Heart right ventricle (tissue), 16 donors: ENCODE results near the gene ATP6V1C2. TPM values are rescaled to one million over a fixed set of nuclear protein-coding genes. Genes with fewer than 3 reads are reported as not detected.
A peak's percentile ranks its signal among the peaks of the same experiment; 100 is the strongest.

Experiments
- ATAC-seq, 8 donors: fragments of 200-7000 bp; cut with Tn5 transposase; one replicate each; pipeline ENCODE4 v1.9.1; 2020; ENCODE audit warnings: mild to moderate bottlenecking in 8 of 8, moderate library complexity in 8 of 8, moderate number of reproducible peaks in 1 of 8
- DNase-seq, 2 donors: peaks; one replicate each; pipeline ENCODE4 v3.0.0-alpha.2; 2020
- H3K27ac ChIP-seq, 10 donors: fragments of 200-600 bp; sonication (generic) in 2 of 10; one replicate each; pipeline versions ENCODE4 v1.5.0 to v1.8.0; 2020 to 2022; ENCODE audit warnings: mild to moderate bottlenecking in 3 of 10
- H3K27me3 ChIP-seq, 7 donors: fragments of 200-600 bp; one replicate each; pipeline ENCODE4 v1.8.0; 2021 to 2022; ENCODE audit warnings: mild to moderate bottlenecking in 2 of 7
- H3K36me3 ChIP-seq, 9 donors: fragments of 200-600 bp; sonication (generic) in 1 of 9; one replicate each; pipeline versions ENCODE4 v1.5.0 to v1.8.0; 2020 to 2022; ENCODE audit warnings: mild to moderate bottlenecking in 2 of 9
- H3K4me1 ChIP-seq, 9 donors: fragments of 200-600 bp; sonication (generic) in 1 of 9; one replicate each; pipeline versions ENCODE4 v1.5.0 to v1.8.0; 2020 to 2022; ENCODE audit warnings: mild to moderate bottlenecking in 4 of 9
- H3K4me3 ChIP-seq, 10 donors: fragments of 200-600 bp; sonication (generic) in 2 of 10; one replicate each; pipeline versions ENCODE4 v1.5.0 to v1.8.0; 2020 to 2022; ENCODE audit warnings: mild to moderate bottlenecking in 7 of 10, moderate library complexity in 2 of 10
- H3K9me3 ChIP-seq, 11 donors: fragments of 200-600 bp in 10 of 11; sonication (generic) in 2 of 11; one replicate each; pipeline versions ENCODE4 v1.5.0 to v1.8.0; 2013 to 2022; ENCODE audit warnings: mild to moderate bottlenecking in 2 of 11, control low read depth in 1 of 11, moderate library complexity in 1 of 11
- CTCF ChIP-seq, 9 donors: fragments of 200-600 bp; sonication (generic) in 2 of 9; IDR thresholded peaks; one replicate each; pipeline versions ENCODE4 v1.5.0 to v1.8.0; 2021 to 2022; ENCODE audit warnings: antibody characterized with exemption in 9 of 9, mild to moderate bottlenecking in 5 of 9, moderate library complexity in 1 of 9
- WGBS, 2 donors: extraction: QIAGEN DNeasy Blood & Tissue Kit; methylation state at CpG; one replicate each; pipeline ENCODE4 v1.1.7; 2013; ENCODE audit warnings: inconsistent platforms in 1 of 2; 5-methylcytosine and 5-hydroxymethylcytosine counted together
- intact Hi-C, 10 donors: fragments of 100-400 bp; cut with DNase I; formaldehyde crosslinking; loops; one replicate each; pipeline versions ENCODE4 v1.11.1 to v1.14.2; 2022
- polyA plus RNA-seq, 2 donors: library from polyadenylated mRNA; stranded (reverse); fragments of 200-250 nt; gene quantifications; one replicate each; pipeline ENCODE4 v1.2.3, GENCODE V29; 2013
- total RNA-seq, 10 donors: library from RNA; stranded (reverse); fragmentation: NEBNext Ultra II Directional in 3 of 10; extraction: Animal tissue kit (Norgen Biotek cat#: 25700) in 3 of 10; gene quantifications; one replicate each; pipeline versions ENCODE4 v1.2.1 to v1.2.4, GENCODE V29; 2021 to 2023
- donor health status: Arrhythmogenic right ventricular cardiomyopathy.
- donor health status: ischemic (EF 13 %, LVEDD 7.1; RV severe dilation, severe dysfunction).
- donor health status: healthy with polysubstance abuse.
- donor health status: DM: no; HTN: yes; CAD: no.
- donor health status: DM: no; HTN: no; CAD: no.
- donor health status: ischemic (EF 25% LVEDD 6.9; RV normal size, moderate dysfunction).
- donor health status: ischemic (EF 25% LVEDD 5.7; RV mildly dilated, moderate dysfunction).
- donor health status: healthy.
- donor health status: DM: yes; HTN: yes; CAD: no.
- donor health status: Ischemic cardiomyopathy.
- donor health status: ischemic (EF 35%, LVEDD 5.7; RV mildly dilated, moderate dysfunction).
- donor health status: nonischemic (EF 11% LVEDD 7.7; RV severe dilation, severe dysfunction).
- donor health status: DM: yes; HTN: yes; CAD: no.
- donor health status: PGD.
- donor health status: ischemic (EF 29% LVEDD 5.4; RV normal size, mild dysfunction).
- donor health status: nonischemic (EF 23%, LVEDD 6.1; RV moderate dilation, normal function).

ATP6V1C2 gene
- total and polyA plus RNA-seq, 12 donors, result 0.09 to 3.4 (median 0.72) TPM

GRCh38 chr2:10830203-10830602 is 108.8 kb downstream of the ATP6V1C2 start:
- H3K27me3 ChIP-seq, result peaks cover 0 to 64% (median 48%) of the 10 kb centered on the region in 7 donors
- no peaks in the 10 kb centered on the region for H3K36me3 ChIP-seq
- DNase-seq, result no peak
- ATAC-seq, result no peak
- 77 to 78% methylated on average over 8 of the region's 8 CpGs for WGBS, 2 donors
- H3K27ac ChIP-seq, result no peak overlapping the region
- no peak for TF ChIP-seq CTCF (IDR thresholded peaks at IDR 0.05)
- H3K9me3 ChIP-seq, result peaks cover 0 to 3% (median 0%) of the 10 kb centered on the region in 11 donors
- H3K4me3 ChIP-seq, result no peak overlapping the region
- H3K4me1 ChIP-seq, result peaks cover 0 to 12% (median 3%) of the 10 kb centered on the region in 9 donors
- intact Hi-C loops, result loop anchor here in 8 of 10 donors (5.0 to 10.0 kb wide), 7 partner anchors 82 to 755 kb away; partner anchors contain the start of gene KCNF1 (in 2 of the 8)

- H3K36me3 ChIP-seq, result no peaks in the 10 kb centered on the region
- intact Hi-C loops, result loop anchor here in 8 of 10 donors (5.0 to 10.0 kb wide), 7 partner anchors 81 to 754 kb away; partner anchors contain the start of gene KCNF1 (in 2 of the 8)
- peaks cover 0 to under 1% (median 0%) of the 10 kb centered on the region in 11 donors for H3K9me3 ChIP-seq
- H3K4me3 ChIP-seq, result no peak overlapping the region
- no peak overlapping the region for H3K27ac ChIP-seq
- ATAC-seq, result no peak
- DNase-seq, result no peak
- peaks cover 0 to 17% (median 7%) of the 10 kb centered on the region in 9 donors for H3K4me1 ChIP-seq
- WGBS, 2 donors, result 75 to 77% methylated on average over 30 of the region's 30 CpGs
- H3K27me3 ChIP-seq, result peaks cover 0 to 64% (median 48%) of the 10 kb centered on the region in 7 donors
- TF ChIP-seq CTCF (IDR thresholded peaks at IDR 0.05), result no peak
Measured at GRCh38 chr2:10830641-10831399, 109.4 kb downstream of the ATP6V1C2 start.

- TF ChIP-seq CTCF (IDR thresholded peaks at IDR 0.05), result no peak
- ATAC-seq (no peak), DNase-seq (no peak)
- Histone ChIP-seq H3K27me3 (peaks cover 0 to 62% (median 48%) of the 10 kb centered on the region in 7 donors), H3K4me1 (peaks cover 0 to 17% (median 7%) of the 10 kb centered on the region in 9 donors), H3K27ac (no peak overlapping the region), H3K36me3 (no peaks in the 10 kb centered on the region), H3K4me3 (no peak overlapping the region), H3K9me3 (no peaks in the 10 kb centered on the region)
- intact Hi-C loops, result loop anchor here in 8 of 10 donors (5.0 to 10.0 kb wide), 7 partner anchors 81 to 753 kb away; partner anchors contain the start of gene KCNF1 (in 2 of the 8)
- WGBS, 2 donors, result 37 to 40% methylated on average over 16 of the region's 16 CpGs
Measured at GRCh38 chr2:10831400-10831985, 110.1 kb downstream of the ATP6V1C2 start.

GRCh38 chr2:10832203-10832936 is 110.9 kb downstream of the ATP6V1C2 start:
- peak; percentile 90 to 100 (median 98) for TF ChIP-seq CTCF (IDR thresholded peaks at IDR 0.05)
- Histone ChIP-seq H3K4me3 (no peak overlapping the region), H3K27ac (no peak overlapping the region), H3K36me3 (no peaks in the 10 kb centered on the region), H3K4me1 (peaks cover 0 to 17% (median 7%) of the 10 kb centered on the region in 9 donors), H3K27me3 (peaks cover 0 to 59% (median 46%) of the 10 kb centered on the region in 7 donors), H3K9me3 (no peaks in the 10 kb centered on the region)
- DNase-seq (peak; percentile 73 to 83), ATAC-seq (peak; percentile 78 to 91 (median 87))
- intact Hi-C loops, result loop anchor here (1.0 to 10.0 kb wide), 9 partner anchors 80 to 752 kb away; partner anchors contain the start of gene KCNF1 (in 2 of the 10)
- 15% methylated on average over 30 of the region's 30 CpGs for WGBS, 2 donors
